CD4-positive, alpha-beta T cell treated with Interferon gamma for 1 hour (primary cell): ENCODE results near the gene SIGLEC12.
A peak's percentile ranks its signal among the peaks of the same experiment; 100 is the strongest.

Experiments used
- DNase-seq: peaks from one replicate; pipeline ENCODE4 v3.0.0-alpha.2; 2020

SIGLEC12 gene

GRCh38 chr19:51521781-51522180 is 20.2 kb upstream of the SIGLEC12 start:
- DNase-seq = no peak

GRCh38 chr19:51521357-51521756 is 19.8 kb upstream of the SIGLEC12 start:
- DNase-seq = no peak

GRCh38 chr19:51520728-51521127 is 19.1 kb upstream of the SIGLEC12 start:
- no peak for DNase-seq

GRCh38 chr19:51514866-51515481 is 13.4 kb upstream of the SIGLEC12 start:
- DNase-seq = no peak

GRCh38 chr19:51513968-51514367 is 12.4 kb upstream of the SIGLEC12 start:
- no peak for DNase-seq

- no peak for DNase-seq
Observed at GRCh38 chr19:51511353-51511752, 9.8 kb upstream of the SIGLEC12 start.

- no peak for DNase-seq
Observed at GRCh38 chr19:51509823-51510660, 8.4 kb upstream of the SIGLEC12 start.

- DNase-seq = no peak
Observed at GRCh38 chr19:51508059-51508733, 6.6 kb upstream of the SIGLEC12 start.

GRCh38 chr19:51507640-51508058 is 6.0 kb upstream of the SIGLEC12 start:
- no peak for DNase-seq

- DNase-seq = no peak
Observed at GRCh38 chr19:51507192-51507591, 5.6 kb upstream of the SIGLEC12 start.

- no peak for DNase-seq
Observed at GRCh38 chr19:51505904-51506303, 4.3 kb upstream of the SIGLEC12 start.

GRCh38 chr19:51503896-51504295 is 2.3 kb upstream of the SIGLEC12 start:
- DNase-seq = no peak

GRCh38 chr19:51503286-51503817 is 1.8 kb upstream of the SIGLEC12 start:
- no peak for DNase-seq

- DNase-seq = peak; percentile 21
Observed at GRCh38 chr19:51500931-51501330, 669 bp downstream of the SIGLEC12 start.

GRCh38 chr19:51497666-51498065 is 3.9 kb downstream of the SIGLEC12 start:
- DNase-seq = no peak

- DNase-seq = no peak
Observed at GRCh38 chr19:51493776-51494175, 7.8 kb downstream of the SIGLEC12 start.

- DNase-seq = no peak
Observed at GRCh38 chr19:51491586-51491985, 10.0 kb downstream of the SIGLEC12 start.

- DNase-seq = no peak
Observed at GRCh38 chr19:51490676-51491075, 10.9 kb downstream of the SIGLEC12 start.

- DNase-seq = no peak
Observed at GRCh38 chr19:51489113-51489512, 12.5 kb downstream of the SIGLEC12 start.

- no peak for DNase-seq
Observed at GRCh38 chr19:51488491-51488890, 13.1 kb downstream of the SIGLEC12 start.

- no peak for DNase-seq
Observed at GRCh38 chr19:51485960-51486660, 15.5 kb downstream of the SIGLEC12 start.

GRCh38 chr19:51480590-51480989 is 21.0 kb downstream of the SIGLEC12 start:
- no peak for DNase-seq
